Measurements from ENCODE around the gene DDX3X.

DNA sequence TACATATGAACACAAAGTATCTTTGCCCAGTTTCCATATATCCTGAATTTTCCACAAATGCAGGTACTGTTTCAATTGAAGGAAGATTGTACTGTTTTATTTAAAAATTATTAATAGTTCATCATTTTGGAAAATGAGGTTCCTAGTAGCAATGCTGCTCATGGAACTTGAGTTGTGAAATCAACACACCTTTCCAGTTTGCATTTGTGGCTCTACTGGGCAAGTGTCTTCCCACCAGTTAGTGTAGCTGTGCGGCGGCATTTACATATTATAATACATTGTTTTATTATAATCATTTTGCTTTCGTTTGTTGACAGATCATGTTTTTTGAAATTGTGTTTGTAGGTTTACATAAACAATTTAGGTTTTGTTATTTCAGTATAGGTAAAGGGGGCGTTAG is 2.0 kb upstream of the DDX3X start:
- TF ChIP-seq EZH2 (IDR thresholded peaks at IDR 0.05; ENCODE audit: borderline replicate concordance, insufficient read depth, low read depth, low read length, poor library complexity, severe bottlenecking) (no peak), CTCF (IDR thresholded peaks at IDR 0.05) (no peak)
